Gastrocnemius medialis (tissue), 4 donors: ENCODE data around the gene CAMKK2. TPM values are rescaled to one million over a fixed set of nuclear protein-coding genes. Genes with fewer than 3 reads are reported as not detected.

ENCODE experiments used
- ATAC-seq, 2 donors: fragments of 150-250 bp; one replicate each; pipeline ENCODE4 v1.9.1; 2016
- DNase-seq, 2 donors: peaks; one replicate each; pipeline ENCODE4 v3.0.0-alpha.2; 2019
- H3K27ac ChIP-seq, 4 donors: fragments of 200-600 bp; sonication (generic); 1 replicate in 1 of 4; 2 replicates in 3 of 4; pipeline ENCODE4 v1.5.1; 2016 to 2018; ENCODE audit warnings: mild to moderate bottlenecking in 2 of 4, moderate library complexity in 1 of 4
- H3K27me3 ChIP-seq, 3 donors: fragments of 200-600 bp; sonication (generic) in 2 of 3; 1 replicate in 1 of 3; 2 replicates in 2 of 3; pipeline versions ENCODE4 v1.5.1 to v1.6.0; 2016 to 2019; ENCODE audit warnings: mild to moderate bottlenecking in 1 of 3, moderate library complexity in 1 of 3
- H3K36me3 ChIP-seq, 2 donors: fragments of 200-600 bp; sonication (generic) in 1 of 2; one replicate each; pipeline ENCODE4 v1.5.1; 2017 to 2018
- H3K4me1 ChIP-seq, 2 donors: fragments of 200-600 bp; sonication (generic) in 1 of 2; one replicate each; pipeline ENCODE4 v1.5.1; 2016 to 2017; ENCODE audit warnings: mild to moderate bottlenecking in 2 of 2
- H3K4me3 ChIP-seq, 4 donors: fragments of 200-600 bp; sonication (generic) in 3 of 4; 1 replicate in 1 of 4; 2 replicates in 3 of 4; pipeline ENCODE4 v1.5.1; 2016 to 2019; ENCODE audit warnings: mild to moderate bottlenecking in 2 of 4
- H3K9me3 ChIP-seq, 3 donors: fragments of 200-600 bp; sonication (generic) in 2 of 3; 1 replicate in 1 of 3; 2 replicates in 2 of 3; pipeline ENCODE4 v1.5.1; 2016 to 2019
- CTCF ChIP-seq, 5 experiments: fragments of 450-650 bp in 3 of 5; fragments of 200-600 bp in 2 of 5; sonication (generic) in 2 of 5; IDR thresholded peaks in 4 of 5; conservative IDR thresholded peaks in 1 of 5; 1 replicate in 4 of 5; 2 replicates in 1 of 5; pipeline ENCODE4 v1.5.1; 2016 to 2019; ENCODE audit warnings: antibody characterized with exemption in 5 of 5, mild to moderate bottlenecking in 3 of 5, moderate library complexity in 3 of 5
- POLR2A ChIP-seq, 2 donors: fragments of 450-650 bp; IDR thresholded peaks; one replicate each; pipeline ENCODE4 v1.6.1; 2017; ENCODE audit warnings: antibody characterized with exemption in 2 of 2, mild to moderate bottlenecking in 2 of 2, moderate library complexity in 2 of 2
- in situ Hi-C, 4 donors: fragments of 200-750 bp; cut with MboI; loops; one replicate each; pipeline versions ENCODE4 v1.15.0 to v1.8.0; 2017; ENCODE audit warnings: low sequenced_read_pairs in 4 of 4
- intact Hi-C: fragments of 100-400 bp; cut with DNase I; formaldehyde crosslinking; loops from one replicate; pipeline ENCODE4 v1.15.1; 2023; ENCODE audit warnings: low total_unique reads
- total RNA-seq, 4 donors: library from RNA; depleted of rRNA; stranded (reverse); fragments of >200 nt; gene quantifications; one replicate each; pipeline versions ENCODE4 v1.1.0 to v1.2.3, GENCODE V29; 2016

CAMKK2 gene
- total RNA-seq, 4 donors from 2014 or later = 6.0 to 10.2 (median 7.5) TPM

DNA sequence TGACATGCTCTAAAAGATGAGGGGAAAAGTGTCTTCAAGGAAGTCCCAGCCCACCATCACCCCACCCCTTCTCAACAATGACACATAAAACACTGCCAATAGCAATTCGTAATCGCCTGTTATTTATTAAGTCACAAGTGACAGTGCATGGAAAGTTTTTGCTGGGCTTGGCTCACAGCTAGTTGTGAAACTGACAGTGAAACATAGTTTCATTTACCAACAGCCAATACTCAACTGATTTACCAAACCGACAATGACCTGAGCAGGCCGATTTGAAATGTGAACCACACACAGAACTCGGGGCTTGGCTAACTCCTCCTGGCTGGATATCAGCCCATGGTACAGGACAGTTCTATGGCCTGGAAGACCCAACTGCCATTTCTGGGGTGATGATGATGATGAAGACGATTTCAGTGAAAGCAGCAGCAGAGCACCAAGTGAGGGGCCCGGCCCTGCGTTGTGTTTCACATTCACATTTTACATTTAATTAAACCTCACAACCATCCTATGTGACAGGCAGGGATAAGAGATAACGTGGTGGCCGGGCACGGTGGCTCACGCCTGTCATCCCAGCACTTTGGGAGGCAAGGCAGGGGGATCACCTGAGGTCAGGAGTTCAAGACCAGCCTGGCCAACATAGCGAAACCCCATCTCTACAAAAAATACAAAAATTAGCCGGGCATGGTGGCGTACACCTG is 42.7 kb downstream of the CAMKK2 start:
- Histone ChIP-seq H3K4me3 (no peak overlapping the region), H3K9me3 (no peaks in the 10 kb centered on the region), H3K4me1 (no peaks in the 10 kb centered on the region), H3K36me3 (peaks cover 0 to 56% of the 10 kb centered on the region in 2 donors), H3K27me3 (no peaks in the 10 kb centered on the region), H3K27ac (no peak overlapping the region)
- TF ChIP-seq POLR2A (IDR thresholded peaks at IDR 0.05) = no peak
- TF ChIP-seq CTCF (IDR thresholded peaks at IDR 0.05 in 4 of 5, conservative IDR thresholded peaks at IDR 0.05 in 1 of 5) = no peak
- DNase-seq = no peak
- intact Hi-C loops = no loop called here
- ATAC-seq = no peak
- in situ Hi-C loops = no loop called here

DNA sequence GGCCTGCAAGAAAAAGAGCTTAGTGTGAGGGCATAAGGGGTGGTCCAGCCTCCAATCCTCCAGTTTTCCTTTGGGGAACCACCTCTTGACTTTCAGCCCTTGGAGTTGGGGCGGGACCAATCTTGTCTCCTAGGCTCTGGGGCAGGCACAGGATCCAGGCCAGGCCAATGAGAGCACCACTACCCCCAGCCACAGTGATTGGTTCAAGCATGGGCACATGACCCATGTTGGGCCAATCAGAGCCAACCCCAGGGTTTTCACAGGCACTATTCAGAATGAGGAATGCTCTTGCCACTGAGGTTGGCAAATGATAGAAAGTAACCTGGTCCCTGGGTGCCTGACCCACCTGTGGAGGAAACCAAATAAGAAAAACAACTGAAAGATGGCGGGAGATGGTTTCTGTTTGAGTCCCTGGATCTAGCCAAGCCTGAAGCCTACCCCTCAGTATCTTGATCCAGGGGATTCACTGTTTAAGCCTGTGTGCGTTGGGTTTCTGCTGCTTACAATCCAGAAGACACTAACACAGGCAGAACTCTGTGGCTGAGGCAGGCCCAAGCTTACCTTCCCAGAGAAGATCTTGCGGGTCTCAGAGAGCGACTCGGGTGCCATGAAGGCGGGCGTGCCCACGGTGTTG is 43.7 kb downstream of the CAMKK2 start:
- Histone ChIP-seq H3K4me1 (no peaks in the 10 kb centered on the region), H3K36me3 (peaks cover 0 to 61% of the 10 kb centered on the region in 2 donors), H3K9me3 (no peaks in the 10 kb centered on the region), H3K4me3 (no peak overlapping the region), H3K27ac (no peak overlapping the region), H3K27me3 (no peaks in the 10 kb centered on the region)
- in situ Hi-C loops (no loop called here), intact Hi-C loops (no loop called here)
- TF ChIP-seq CTCF (IDR thresholded peaks at IDR 0.05 in 4 of 5, conservative IDR thresholded peaks at IDR 0.05 in 1 of 5) (no peak), POLR2A (IDR thresholded peaks at IDR 0.05) (no peak)
- DNase-seq = no peak
- no peak for ATAC-seq

DNA sequence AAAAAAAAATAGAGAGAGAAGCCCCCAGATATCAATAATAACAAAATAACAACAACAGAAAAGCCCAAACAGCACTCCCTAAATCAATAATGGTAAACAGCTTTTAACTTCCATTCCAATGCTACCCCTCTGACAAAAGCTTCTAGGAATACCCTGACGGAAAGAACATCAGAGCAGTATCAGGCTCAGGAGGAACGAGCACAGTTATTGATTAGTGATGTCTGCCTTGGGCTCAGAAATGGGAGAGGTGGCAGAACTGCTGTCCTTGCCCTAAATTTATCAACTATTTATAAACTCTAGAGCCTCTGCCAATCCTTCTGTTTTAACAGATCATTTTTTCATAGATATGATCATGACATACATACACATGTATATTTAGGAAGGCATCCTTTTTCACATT is 44.7 kb downstream of the CAMKK2 start:
- H3K27me3 ChIP-seq = no peaks in the 10 kb centered on the region
- TF ChIP-seq POLR2A (IDR thresholded peaks at IDR 0.05) (no peak), CTCF (IDR thresholded peaks at IDR 0.05 in 4 of 5, conservative IDR thresholded peaks at IDR 0.05 in 1 of 5) (no peak)
- DNase-seq (no peak), ATAC-seq (no peak)
- H3K4me1 ChIP-seq = no peaks in the 10 kb centered on the region
- H3K27ac ChIP-seq = no peak overlapping the region
- no peaks in the 10 kb centered on the region for H3K9me3 ChIP-seq
- in situ Hi-C loops (no loop called here), intact Hi-C loops (no loop called here)
- peaks cover 0 to 68% of the 10 kb centered on the region in 2 donors for H3K36me3 ChIP-seq
- no peak overlapping the region for H3K4me3 ChIP-seq

DNA sequence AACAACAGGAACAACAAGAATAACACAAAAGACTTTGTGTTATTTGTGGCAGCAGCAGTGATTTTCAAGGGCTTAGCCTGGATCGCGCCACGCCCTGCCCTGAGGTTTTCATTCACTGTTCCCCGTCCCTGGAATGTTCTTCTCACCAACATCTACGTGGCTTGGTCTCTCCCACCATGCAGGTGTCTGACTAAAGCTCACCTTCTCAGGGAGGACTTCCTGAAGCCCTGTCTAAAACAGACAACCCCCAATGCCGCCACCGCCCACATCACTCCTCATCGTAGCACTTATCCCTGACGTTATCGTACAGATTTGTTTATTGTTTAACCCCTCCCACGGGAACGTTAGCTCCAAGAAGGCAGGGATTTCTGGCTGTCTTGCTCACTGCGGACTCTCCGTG is 46.1 kb downstream of the CAMKK2 start:
- DNase-seq = no peak
- in situ Hi-C loops = no loop called here
- no peaks in the 10 kb centered on the region for H3K27me3 ChIP-seq
- no peak overlapping the region for H3K4me3 ChIP-seq
- no peak for ATAC-seq
- no peak overlapping the region for H3K27ac ChIP-seq
- H3K9me3 ChIP-seq = no peaks in the 10 kb centered on the region
- peaks cover 0 to 65% of the 10 kb centered on the region in 2 donors for H3K36me3 ChIP-seq
- intact Hi-C loops = no loop called here
- H3K4me1 ChIP-seq = no peaks in the 10 kb centered on the region
- TF ChIP-seq POLR2A (IDR thresholded peaks at IDR 0.05) = no peak
- no peak for TF ChIP-seq CTCF (IDR thresholded peaks at IDR 0.05 in 4 of 5, conservative IDR thresholded peaks at IDR 0.05 in 1 of 5)
